Prostate gland (tissue), 2 donors: ENCODE data around the gene RASSF1.

Source experiments
- CTCF ChIP-seq, 4 experiments: fragments of 200-600 bp in 2 of 4; fragments of 450-650 bp in 2 of 4; sonication (generic) in 2 of 4; IDR thresholded peaks; 1 replicate in 3 of 4; 2 replicates in 1 of 4; pipeline ENCODE4 v1.5.1; 2016 to 2019; ENCODE audit warnings: antibody characterized with exemption in 4 of 4, mild to moderate bottlenecking in 2 of 4, moderate library complexity in 2 of 4
- POLR2A ChIP-seq: fragments of 450-650 bp; IDR thresholded peaks from one replicate; pipeline ENCODE4 v1.6.1; 2016; ENCODE audit warnings: antibody characterized with exemption, mild to moderate bottlenecking

- no peak for TF ChIP-seq CTCF (IDR thresholded peaks at IDR 0.05)
- TF ChIP-seq POLR2A, result no peak
These were observed 18.1 kb downstream of the RASSF1 start, which contains the start of gene HYAL2 for GRCh38 chr3:50322386-50323091.
